ENCODE measurements around the gene NT5DC3.

DNA sequence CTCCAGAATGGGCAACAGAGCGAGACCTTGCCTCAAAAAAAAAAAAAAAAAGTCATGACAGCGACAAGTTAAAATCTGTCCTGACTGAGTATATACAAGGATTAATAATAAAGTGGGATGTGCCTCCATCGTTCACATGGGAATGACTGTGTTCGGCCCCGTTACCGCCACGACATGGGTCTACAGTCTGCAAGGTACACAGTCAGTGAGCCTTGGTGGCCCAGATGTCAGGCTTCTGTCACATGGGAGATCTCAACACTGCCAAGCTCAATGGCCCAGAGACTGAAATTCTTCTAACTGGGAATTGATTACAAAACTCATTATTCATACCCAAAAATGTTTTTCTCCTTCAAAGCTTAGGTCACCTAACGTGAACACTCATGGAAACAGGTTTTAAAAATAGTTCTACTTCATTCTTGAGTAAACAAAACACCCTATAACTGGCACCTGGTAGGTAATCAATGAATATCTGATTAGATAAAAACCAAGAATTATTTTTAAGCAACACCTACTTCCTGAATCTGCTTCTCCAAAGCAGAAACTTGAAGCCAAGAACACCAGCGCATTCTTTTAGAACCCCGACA lies 66.0 kb downstream of the NT5DC3 start:
- TF ChIP-seq TARDBP (IDR thresholded peaks at IDR 0.05) (no peak), CTBP1 (IDR thresholded peaks at IDR 0.05; ENCODE audit: borderline replicate concordance) (no peak), ELF4 (IDR thresholded peaks at IDR 0.05) (no peak)
- TF ChIP-seq, protein P1, sequence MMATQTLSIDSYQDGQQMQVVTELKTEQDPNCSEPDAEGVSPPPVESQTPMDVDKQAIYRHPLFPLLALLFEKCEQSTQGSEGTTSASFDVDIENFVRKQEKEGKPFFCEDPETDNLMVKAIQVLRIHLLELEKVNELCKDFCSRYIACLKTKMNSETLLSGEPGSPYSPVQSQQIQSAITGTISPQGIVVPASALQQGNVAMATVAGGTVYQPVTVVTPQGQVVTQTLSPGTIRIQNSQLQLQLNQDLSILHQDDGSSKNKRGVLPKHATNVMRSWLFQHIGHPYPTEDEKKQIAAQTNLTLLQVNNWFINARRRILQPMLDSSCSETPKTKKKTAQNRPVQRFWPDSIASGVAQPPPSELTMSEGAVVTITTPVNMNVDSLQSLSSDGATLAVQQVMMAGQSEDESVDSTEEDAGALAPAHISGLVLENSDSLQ (IDR thresholded peaks at IDR 0.05): no peak

Data from HEK293T (cell line).